K562 (cell line): ENCODE results near the gene SCMH1. TPM values are rescaled to one million over a fixed set of nuclear protein-coding genes. Genes with fewer than 3 reads are reported as not detected.

Source experiments
- E2F4 ChIP-seq: sonication (generic); formaldehyde crosslinking; IDR thresholded peaks from 2 replicates; pipeline ENCODE4 v1.8.0; 2022; ENCODE audit warnings: mild to moderate bottlenecking, low read depth, missing genetic modification reagents
- E2F8 ChIP-seq: fragments of 450-650 bp; IDR thresholded peaks from 2 replicates; pipeline ENCODE4 v1.7.1; 2018; ENCODE audit warnings: mild to moderate bottlenecking, low read depth; ENCODE audit not compliant: partially characterized antibody
- ETS1 ChIP-seq: conservative IDR thresholded peaks from 2 replicates; pipeline ENCODE4 v1.6.1; 2011; ENCODE audit warnings: low read depth, mild to moderate bottlenecking, low read length; ENCODE audit not compliant: control insufficient read depth
- PURB ChIP-seq: sonication (generic); formaldehyde crosslinking; IDR thresholded peaks from 2 replicates; pipeline ENCODE4 v1.9.0; 2021; ENCODE audit warnings: low read depth, mild to moderate bottlenecking, missing genetic modification reagents
- RBM34 ChIP-seq: fragments of 200-400 bp; formaldehyde crosslinking; IDR thresholded peaks from 2 replicates; pipeline ENCODE4 v1.6.1; 2018; ENCODE audit warnings: low read length, borderline replicate concordance; ENCODE audit not compliant: insufficient read depth
- RCOR1 ChIP-seq, 2 experiments: IDR thresholded peaks; 2 replicates each; pipeline ENCODE4 v1.6.1; 2012; ENCODE audit warnings: low read depth in 2 of 2, low read length in 2 of 2, borderline replicate concordance in 1 of 2, improper control_type of control experiment in 1 of 2
- THRAP3 ChIP-seq: fragments of 450-650 bp; IDR thresholded peaks from 2 replicates; pipeline ENCODE4 v1.6.1; 2016; ENCODE audit warnings: mild to moderate bottlenecking, inconsistent platforms, borderline replicate concordance
- UBTF ChIP-seq, 2 experiments: IDR thresholded peaks; 2 replicates each; pipeline ENCODE4 v1.6.1; 2012; ENCODE audit warnings: improper control_type of control experiment in 2 of 2, low read depth in 2 of 2, low read length in 2 of 2, borderline replicate concordance in 1 of 2
- ZC3H4 ChIP-seq: sonication (generic); formaldehyde crosslinking; IDR thresholded peaks from 2 replicates; pipeline ENCODE4 v1.9.0; 2021; ENCODE audit warnings: missing genetic modification reagents, borderline replicate concordance
- ZNF175 ChIP-seq: fragments of 200-800 bp; sonication (Bioruptor generic); IDR thresholded peaks from 2 replicates; pipeline ENCODE4 v1.6.1; 2016; ENCODE audit warnings: low read depth, mild to moderate bottlenecking, missing genetic modification characterization, missing compliant biosample characterization
- polyA plus RNA-seq, 8 experiments: library from polyadenylated mRNA; depleted of rRNA in 4 of 8; stranded (reverse) in 5 of 8; unstranded in 3 of 8; fragments of >200 nt; fragmentation: Nextera tagmentation in 2 of 8; fragmentation: Illumina TruSeq in 1 of 8; extraction: Ambion mirVana in 2 of 8; extraction: Trizol in 1 of 8; gene quantifications; 2 replicates each; pipeline versions ENCODE4 v1.2.1 to v1.2.3, GENCODE V29; 2011 to 2014; ENCODE audit warnings: inconsistent platforms in 1 of 8, missing spikeins in 1 of 8
- total RNA-seq, 7 experiments: library from RNA; depleted of rRNA in 6 of 7; stranded (reverse); fragments of >200 nt in 6 of 7; fragmentation: Illumina TruSeq in 2 of 7; extraction: Trizol in 2 of 7; gene quantifications; 2 replicates each; pipeline versions ENCODE4 v1.2.1 to v1.2.3, GENCODE V29; 2011 to 2021; ENCODE audit warnings: low replicate concordance in 1 of 7

Gene SCMH1
- total and polyA plus RNA-seq, 9 of the 15 experiments (the other 6 are each of a cell fraction or from before 2014, with no cell fraction given): 8.5 to 37.0 (median 26.8) TPM

GRCh38 chr1:41010345-41010744 lies 231.8 kb downstream of the SCMH1 start (continued):
- TF ChIP-seq RCOR1 (IDR thresholded peaks at IDR 0.05; ENCODE audit: borderline replicate concordance in 1 of 2, low read depth in 2 of 2, low read length in 2 of 2) (no peak), ETS1 (no peak), E2F8 (no peak), RBM34 (no peak), THRAP3 (no peak), ZNF175 (CRISPR knock-in tag) (no peak), E2F4 (CRISPR knock-in tag) (no peak), PURB (no peak), ZC3H4 (CRISPR knock-in tag) (no peak), UBTF (IDR thresholded peaks at IDR 0.05; ENCODE audit: borderline replicate concordance in 1 of 2, low read depth in 2 of 2, low read length in 2 of 2) (no peak)
